Stimulated activated CD4-positive, alpha-beta T cell treated with anti-CD3 and anti-CD28 coated beads, TNF-alpha, amount 100 ng/mL, for 4 hours (primary cell): ENCODE measurements around the gene APOB.

ENCODE experiments used
- DNase-seq, 3 experiments: peaks; one replicate each; pipeline ENCODE4 v3.0.0-alpha.2; 2020; ENCODE audit warnings: low read depth in 3 of 3

APOB gene

GRCh38 chr2:21017748-21018276 is 26.1 kb downstream of the APOB start:
- no peak for DNase-seq

- no peak for DNase-seq
These were observed 28.6 kb downstream of the APOB start for GRCh38 chr2:21015281-21015645.

DNA sequence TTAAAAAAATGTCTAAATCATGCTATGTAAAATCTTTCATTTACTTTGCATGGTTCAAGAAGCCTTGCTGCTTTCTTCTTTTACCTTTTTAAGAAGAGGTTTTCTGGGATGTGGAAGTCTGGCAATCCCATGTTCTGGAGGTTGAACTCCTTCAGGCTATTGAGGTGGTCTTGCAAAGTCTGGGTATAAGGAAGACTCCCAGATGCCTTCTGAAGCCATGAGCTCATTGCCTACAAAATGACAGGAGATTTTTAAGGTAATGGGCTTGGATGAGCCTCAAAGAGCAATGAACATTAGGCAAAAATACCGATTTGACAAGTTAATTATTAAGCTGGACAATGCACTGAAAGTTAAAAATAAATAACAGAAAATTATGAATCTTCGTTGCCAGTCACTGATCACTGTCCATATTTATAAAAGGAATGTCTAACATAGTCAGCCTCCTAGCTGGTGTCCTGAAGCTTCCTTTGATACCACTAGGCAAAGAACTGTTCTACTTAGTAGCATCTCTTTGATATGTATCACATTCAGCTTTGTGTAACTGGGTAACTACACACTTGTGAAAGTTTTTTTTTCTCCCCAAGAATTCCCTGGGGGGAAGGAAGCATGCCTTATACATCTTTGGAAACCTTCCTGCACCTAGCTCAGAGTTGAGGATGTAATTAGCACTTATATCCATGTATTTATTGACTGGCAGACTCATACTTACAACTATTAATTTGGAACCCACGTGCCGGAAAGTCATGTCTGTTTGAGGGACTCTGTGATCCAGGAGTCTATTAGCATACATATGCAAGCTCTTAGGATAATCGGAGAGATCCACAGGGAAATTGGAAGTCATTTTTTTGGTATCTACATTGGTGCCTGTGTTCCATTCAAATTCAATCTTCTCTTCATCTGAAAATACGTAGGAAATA is 29.3 kb downstream of the APOB start:
- no peak for DNase-seq

- DNase-seq = no peak
These were observed 30.6 kb downstream of the APOB start for GRCh38 chr2:21013043-21013816.

GRCh38 chr2:21012557-21012937 is 31.3 kb downstream of the APOB start:
- DNase-seq = no peak

DNA sequence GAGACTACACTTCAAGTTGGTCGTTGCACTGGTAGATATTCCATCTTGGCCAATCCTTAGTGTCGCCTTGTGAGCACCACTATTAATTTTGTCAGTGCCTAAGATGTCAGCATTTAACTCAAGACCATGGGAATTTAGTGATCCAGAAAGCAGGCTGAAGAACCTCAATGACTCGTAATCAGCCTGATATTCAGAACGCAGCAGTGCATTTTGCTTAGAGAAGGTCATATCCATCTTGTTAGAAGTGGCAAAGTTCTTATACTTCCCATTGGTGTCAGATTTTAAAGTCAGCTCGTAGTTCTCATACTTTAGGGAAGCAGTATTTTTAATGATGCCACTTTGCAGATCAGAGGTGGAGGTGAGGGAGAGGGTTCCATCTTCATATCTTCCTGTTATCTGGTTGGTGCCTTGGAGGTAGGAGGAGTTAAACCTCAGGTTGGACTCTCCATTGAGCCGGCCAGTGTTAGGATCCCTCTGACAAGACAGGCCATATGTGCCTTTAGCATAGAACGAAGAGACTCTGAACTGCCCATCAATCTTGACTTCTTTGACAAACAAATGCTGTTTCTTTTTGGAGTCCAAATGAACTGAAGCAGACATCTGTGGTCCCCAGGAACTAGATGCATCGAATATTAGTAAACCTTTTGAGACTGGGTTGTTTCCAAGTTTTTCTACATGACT is 31.9 kb downstream of the APOB start:
- no peak for DNase-seq

DNA sequence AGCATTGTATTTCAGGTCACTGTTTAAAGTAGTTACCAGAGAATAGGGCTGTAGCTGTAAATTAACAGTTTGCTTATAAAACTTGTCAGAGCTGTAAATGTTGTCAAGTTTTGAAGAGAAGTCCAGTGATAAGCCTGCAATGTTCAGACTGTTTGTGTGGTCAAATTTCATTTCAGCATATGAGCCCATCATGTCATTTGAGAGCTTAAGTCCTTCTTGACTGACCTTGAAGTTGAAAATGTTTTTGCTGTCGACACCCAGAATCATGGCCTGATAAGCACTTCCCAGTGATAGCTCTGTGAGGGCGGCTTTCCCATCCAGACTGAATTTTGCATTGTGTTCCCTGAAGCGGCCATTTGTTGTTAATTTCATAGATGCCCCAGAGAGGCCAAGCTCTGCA is 32.4 kb downstream of the APOB start:
- DNase-seq = no peak

DNA sequence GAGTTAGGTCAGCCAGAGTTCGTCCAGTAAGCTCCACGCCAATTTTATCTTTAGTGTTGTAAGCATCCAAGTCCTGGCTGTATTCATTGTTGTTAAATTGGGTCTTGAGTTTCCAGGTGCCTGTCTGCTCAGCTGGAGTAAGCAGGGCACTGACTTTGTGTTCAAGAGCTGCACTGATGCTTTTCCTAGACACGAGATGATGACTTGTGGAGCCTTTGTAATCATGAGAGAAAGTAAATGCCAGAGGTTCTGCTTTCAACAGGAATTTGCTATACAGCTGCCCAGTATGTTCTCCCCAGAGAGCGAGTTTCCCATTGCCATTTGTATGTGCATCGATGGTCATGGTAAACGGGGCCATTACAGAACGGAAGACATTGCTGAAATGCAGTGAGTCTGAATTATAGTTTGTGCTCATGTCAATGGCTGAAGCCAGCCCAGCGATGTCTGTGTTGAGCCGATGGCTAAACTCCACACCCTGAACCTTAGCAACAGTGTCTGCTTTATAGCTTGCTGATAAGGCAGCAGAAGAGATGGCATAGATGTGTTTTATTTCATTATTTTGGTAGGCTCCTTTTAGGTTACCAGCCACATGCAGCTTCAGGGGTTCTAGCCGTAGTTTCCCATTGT is 32.9 kb downstream of the APOB start:
- DNase-seq = no peak

DNA sequence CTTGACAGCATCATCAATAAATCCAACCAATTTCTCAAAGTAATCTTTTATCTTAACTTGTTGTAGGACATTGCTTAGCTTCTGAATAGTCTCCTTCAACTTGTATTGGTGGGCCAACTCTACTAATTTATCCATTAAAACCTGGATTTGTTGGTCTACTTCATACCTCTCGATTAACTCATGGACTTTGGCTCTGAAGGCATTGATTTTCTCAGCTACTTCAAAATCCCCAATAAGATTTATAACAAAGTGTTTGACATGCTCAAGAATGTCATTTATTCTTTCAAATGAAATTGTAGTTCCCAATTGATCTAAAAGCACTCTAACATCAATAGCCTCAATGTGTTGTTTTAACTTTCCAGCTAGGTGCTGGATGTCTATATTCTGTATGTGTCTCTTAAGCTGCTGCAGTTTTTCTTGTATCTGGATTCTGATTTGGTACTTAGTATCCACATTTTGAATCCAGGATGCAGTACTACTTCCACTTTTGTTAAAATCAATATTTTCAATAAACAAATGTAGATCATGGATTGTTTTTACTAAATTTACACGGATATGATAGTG is 34.1 kb downstream of the APOB start:
- no peak for DNase-seq

GRCh38 chr2:21008790-21009661 is 34.8 kb downstream of the APOB start:
- DNase-seq = no peak

DNA sequence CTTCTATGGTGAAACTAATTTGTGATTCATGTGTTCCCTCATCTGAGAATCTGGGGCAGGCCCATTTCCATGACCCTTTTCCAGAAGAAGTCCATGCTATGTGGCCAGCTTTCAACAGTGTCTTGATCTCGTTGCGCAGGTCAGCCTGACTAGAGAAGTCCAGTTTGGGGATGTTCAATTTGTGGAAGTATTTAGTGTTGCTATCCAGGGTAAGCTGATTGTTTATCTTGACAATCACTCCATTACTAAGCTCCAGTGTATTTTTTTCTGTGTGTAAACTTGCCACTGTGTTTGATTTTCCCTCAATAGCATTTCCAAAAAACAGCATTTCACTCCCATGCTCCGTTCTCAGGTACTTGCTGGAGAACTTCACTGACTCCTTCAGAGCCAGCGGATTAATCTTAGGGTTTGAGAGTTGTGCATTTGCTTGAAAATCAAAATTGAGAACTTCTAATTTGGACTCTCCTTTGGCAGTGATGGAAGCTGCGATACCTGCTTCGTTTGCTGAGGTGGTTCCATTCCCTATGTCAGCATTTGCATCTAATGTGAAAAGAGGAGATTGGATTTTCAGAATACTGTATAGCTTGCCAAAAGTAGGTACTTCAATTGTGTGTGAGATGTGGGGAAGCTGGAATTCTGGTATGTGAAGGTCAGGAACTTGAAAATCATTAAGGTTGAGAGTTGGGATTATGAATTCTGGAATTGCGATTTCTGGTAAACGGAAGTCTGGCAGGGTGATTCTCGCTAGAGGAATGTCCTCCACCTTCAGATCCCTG is 35.7 kb downstream of the APOB start:
- DNase-seq = no peak

GRCh38 chr2:21007129-21008013 is 36.5 kb downstream of the APOB start:
- DNase-seq = no peak

GRCh38 chr2:21006423-21007128 is 37.3 kb downstream of the APOB start:
- no peak for DNase-seq

DNA sequence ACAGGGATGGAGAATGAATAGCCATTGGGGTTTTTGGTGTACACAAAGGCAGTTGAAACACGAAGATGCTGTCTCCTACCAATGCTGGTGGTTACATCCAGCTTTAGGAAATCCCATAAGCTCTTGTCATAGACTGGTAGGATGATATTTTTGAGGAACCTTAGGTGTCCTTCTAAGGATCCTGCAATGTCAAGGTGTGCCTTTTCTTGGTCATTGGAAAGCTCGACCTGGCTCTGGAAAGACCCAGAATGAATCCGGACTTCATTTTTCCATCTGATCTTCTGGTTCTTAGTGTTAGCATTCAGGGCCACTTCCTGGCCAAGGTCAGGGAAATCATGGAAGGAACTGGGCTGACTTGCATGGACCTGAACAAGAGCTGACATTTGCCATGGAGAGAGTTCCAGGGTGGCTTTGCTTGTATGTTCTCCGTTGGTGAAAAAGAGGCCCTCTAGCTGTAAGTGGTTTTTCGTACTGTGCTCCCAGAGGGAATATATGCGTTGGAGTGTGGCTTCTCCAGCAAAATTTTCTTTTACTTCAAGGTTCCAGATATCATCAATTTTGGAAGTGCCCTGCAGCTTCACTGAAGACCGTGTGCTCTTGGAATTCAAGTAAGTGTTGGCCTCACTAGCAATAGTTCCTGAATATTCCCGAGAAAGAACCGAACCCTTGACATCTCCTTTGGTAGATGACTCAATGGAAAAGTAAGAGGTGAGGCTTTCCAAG is 38.0 kb downstream of the APOB start:
- DNase-seq = no peak

GRCh38 chr2:21005111-21005699 is 38.7 kb downstream of the APOB start:
- DNase-seq = no peak

- DNase-seq = no peak
These were observed 39.7 kb downstream of the APOB start for GRCh38 chr2:21004181-21004572.
